Progenitor cell of endocrine pancreas (in vitro differentiated cells): ENCODE data around the gene CD300C. TPM values are rescaled to one million over a fixed set of nuclear protein-coding genes. Genes with fewer than 3 reads are reported as not detected.

Experiments used
- DNase-seq: peaks from one replicate; pipeline ENCODE4 v3.0.0; 2021; ENCODE audit warnings: low spot score; ENCODE audit not compliant: unreplicated experiment
- H3K27ac Mint-ChIP-seq: 2 replicates; pipeline ENCODE4 v1.8.0; 2021; ENCODE audit warnings: mild to moderate bottlenecking, moderate library complexity, mixed read lengths
- H3K27me3 Mint-ChIP-seq: 2 replicates; pipeline ENCODE4 v1.8.0; 2021; ENCODE audit warnings: mixed read lengths
- H3K36me3 Mint-ChIP-seq: 2 replicates; pipeline ENCODE4 v1.8.0; 2022; ENCODE audit warnings: mixed read lengths; ENCODE audit not compliant: insufficient read depth
- H3K4me1 Mint-ChIP-seq: 2 replicates; pipeline ENCODE4 v1.8.0; 2021; ENCODE audit warnings: low read depth, mixed read lengths
- H3K4me3 Mint-ChIP-seq: 2 replicates; pipeline ENCODE4 v1.8.0; 2021; ENCODE audit warnings: low read depth, mild to moderate bottlenecking, moderate library complexity, mixed read lengths
- H3K9me3 Mint-ChIP-seq: 2 replicates; pipeline ENCODE4 v1.8.0; 2021; ENCODE audit warnings: low read depth, mixed read lengths
- CTCF ChIP-seq: fragments of 200-600 bp; sonication (generic); IDR thresholded peaks from one replicate; pipeline ENCODE4 v1.5.0; 2021; ENCODE audit warnings: antibody characterized with exemption, mild to moderate bottlenecking; ENCODE audit not compliant: unreplicated experiment
- total RNA-seq: library from RNA; stranded (reverse); gene quantifications from 2 replicates; pipeline ENCODE4 v1.2.1, GENCODE V29; 2021

Gene CD300C
- total RNA-seq, 1 donor from 2014 or later: not detected

- Mint-ChIP-seq H3K36me3 (no peaks in the 10 kb centered on the region), H3K27me3 (no peaks in the 10 kb centered on the region), H3K27ac (no peak overlapping the region), H3K9me3 (peaks cover 10% of the 10 kb centered on the region), H3K4me3 (no peak overlapping the region), H3K4me1 (peaks cover 12% of the 10 kb centered on the region)
- no peak for TF ChIP-seq CTCF
- DNase-seq: no peak
These were observed 54.3 kb downstream of the CD300C start for GRCh38 chr17:74491626-74492025.

Other genes starting within 250 kb of the CD300C start
- 1.7 and 2.2 TPM in 2 replicates for gene KIF19, start 219.9 kb downstream of the CD300C start, total RNA-seq
- 2.8 and 3.4 TPM in 2 replicates for gene BTBD17, start 184.2 kb downstream of the CD300C start, total RNA-seq
- gene GPR142, start 178.6 kb downstream of the CD300C start, total RNA-seq: 6.0 and 6.6 TPM in 2 replicates
- 182 and 207 TPM in 2 replicates for gene GPRC5C, start 114.0 kb downstream of the CD300C start, total RNA-seq
- 3.9 and 4.5 TPM in 2 replicates for gene CD300A, start 79.5 kb downstream of the CD300C start, total RNA-seq
- not detected in 2 replicates for gene CD300LB, start 14.6 kb downstream of the CD300C start, total RNA-seq
- not detected in 2 replicates for gene CD300H, start 21.4 kb upstream of the CD300C start, total RNA-seq
- not detected in 2 replicates for gene CD300LD, start 46.2 kb upstream of the CD300C start, total RNA-seq
- gene CD300E, start 77.6 kb upstream of the CD300C start, total RNA-seq: not detected in 2 replicates
- gene CD300LF, start 166.8 kb upstream of the CD300C start, total RNA-seq: not detected in 2 replicates
- 3.2 TPM in 2 replicates for gene RAB37, start 191.1 kb upstream of the CD300C start, total RNA-seq
- gene NHERF1, start 202.5 kb upstream of the CD300C start, total RNA-seq: 135 and 143 TPM in 2 replicates
- gene NAT9, start 230.2 kb upstream of the CD300C start, total RNA-seq: 59.6 and 60.2 TPM in 2 replicates